Measurements from ENCODE around the gene KRTAP20-2. TPM values are rescaled to one million over a fixed set of nuclear protein-coding genes. Genes with fewer than 3 reads are reported as not detected.

KRTAP20-2 gene
- total and polyA plus RNA-seq, 9 donors: not detected

DNA sequence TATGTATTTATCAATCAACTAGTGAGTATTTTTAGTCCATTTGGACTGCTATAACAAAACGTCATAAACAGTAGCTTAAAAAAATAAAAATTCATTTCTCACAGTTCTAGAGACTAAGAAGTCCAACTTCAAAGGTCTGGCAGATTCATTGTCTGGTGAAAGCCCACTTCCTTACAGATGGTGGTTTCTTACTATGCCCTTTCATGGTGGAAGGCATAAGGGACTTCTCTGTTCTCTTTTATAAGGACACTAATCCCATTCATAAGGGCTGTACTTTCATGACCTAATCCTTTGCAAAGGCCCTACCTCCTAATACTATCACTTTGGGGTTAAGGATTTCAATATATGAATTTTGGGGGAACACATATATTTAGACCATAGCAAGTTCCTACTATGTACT lies 45.6 kb downstream of the KRTAP20-2 start:
- DNase-seq: no peak
- intact Hi-C loops (cut with DNase I): no loop called here
- H3K27ac ChIP-seq: no peak overlapping the region
- no peak overlapping the region for H3K4me3 ChIP-seq
- 30 to 38% (median 36%) methylated on average over 1 of the region's 1 CpG for WGBS, 3 donors
- H3K27me3 ChIP-seq: no peaks in the 10 kb centered on the region
- TF ChIP-seq EP300 (IDR thresholded peaks at IDR 0.05) (no peak), POLR2A (IDR thresholded peaks at IDR 0.05) (no peak)
- TF ChIP-seq, protein P1, sequence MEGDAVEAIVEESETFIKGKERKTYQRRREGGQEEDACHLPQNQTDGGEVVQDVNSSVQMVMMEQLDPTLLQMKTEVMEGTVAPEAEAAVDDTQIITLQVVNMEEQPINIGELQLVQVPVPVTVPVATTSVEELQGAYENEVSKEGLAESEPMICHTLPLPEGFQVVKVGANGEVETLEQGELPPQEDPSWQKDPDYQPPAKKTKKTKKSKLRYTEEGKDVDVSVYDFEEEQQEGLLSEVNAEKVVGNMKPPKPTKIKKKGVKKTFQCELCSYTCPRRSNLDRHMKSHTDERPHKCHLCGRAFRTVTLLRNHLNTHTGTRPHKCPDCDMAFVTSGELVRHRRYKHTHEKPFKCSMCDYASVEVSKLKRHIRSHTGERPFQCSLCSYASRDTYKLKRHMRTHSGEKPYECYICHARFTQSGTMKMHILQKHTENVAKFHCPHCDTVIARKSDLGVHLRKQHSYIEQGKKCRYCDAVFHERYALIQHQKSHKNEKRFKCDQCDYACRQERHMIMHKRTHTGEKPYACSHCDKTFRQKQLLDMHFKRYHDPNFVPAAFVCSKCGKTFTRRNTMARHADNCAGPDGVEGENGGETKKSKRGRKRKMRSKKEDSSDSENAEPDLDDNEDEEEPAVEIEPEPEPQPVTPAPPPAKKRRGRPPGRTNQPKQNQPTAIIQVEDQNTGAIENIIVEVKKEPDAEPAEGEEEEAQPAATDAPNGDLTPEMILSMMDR (IDR thresholded peaks at IDR 0.05): no peak
- no peaks in the 10 kb centered on the region for H3K9me3 ChIP-seq
- no peaks in the 10 kb centered on the region for H3K4me1 ChIP-seq (ENCODE audit: insufficient read depth)
- H3K36me3 ChIP-seq: no peaks in the 10 kb centered on the region

DNA sequence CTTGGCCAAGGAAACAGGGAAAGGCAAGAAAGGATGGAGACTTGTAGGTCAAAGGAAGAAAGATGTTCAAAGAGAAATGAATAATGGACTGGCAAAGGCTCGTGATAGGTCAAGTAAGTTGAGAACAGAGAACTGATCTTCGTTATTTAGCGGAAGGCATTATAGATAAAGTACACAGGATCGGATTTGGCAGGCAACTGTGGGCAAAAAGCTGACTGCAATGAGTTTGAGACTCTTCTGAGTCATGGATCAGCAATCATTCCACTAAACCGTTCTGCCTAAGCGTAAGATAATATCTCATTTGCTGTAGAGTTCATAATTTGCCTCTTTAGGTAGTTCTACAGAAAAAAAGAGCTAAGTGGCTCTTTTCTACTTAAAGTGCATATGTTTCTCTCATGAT lies 49.5 kb downstream of the KRTAP20-2 start:
- no peaks in the 10 kb centered on the region for H3K9me3 ChIP-seq
- intact Hi-C loops (cut with DNase I): no loop called here
- no peak for TF ChIP-seq POLR2A (IDR thresholded peaks at IDR 0.05)
- no peak for TF ChIP-seq EP300 (IDR thresholded peaks at IDR 0.05)
- TF ChIP-seq, protein P1 (IDR thresholded peaks at IDR 0.05): no peak
- no peaks in the 10 kb centered on the region for H3K36me3 ChIP-seq
- H3K27ac ChIP-seq: no peak overlapping the region
- 63 to 66% (median 65%) methylated on average over 6 of the region's 6 CpGs for WGBS, 3 donors
- no peaks in the 10 kb centered on the region for H3K27me3 ChIP-seq
- no peak overlapping the region for H3K4me3 ChIP-seq
- no peak for DNase-seq
- H3K4me1 ChIP-seq (ENCODE audit: insufficient read depth): no peaks in the 10 kb centered on the region

Small RNA genes lying within 50 kb of the gene (small RNA-seq; reads per million reads assigned to genes)
- not detected for gene KRTAP20-1
- gene KRTAP20-3: not detected
- not detected for gene KRTAP20-4
- gene KRTAP22-1: not detected
- gene KRTAP22-2: not detected

Other genes starting within 250 kb of the KRTAP20-2 start
- not detected for gene KRTAP13-1, start 239.2 kb upstream of the KRTAP20-2 start, total RNA-seq
- not detected for gene KRTAP13-1, start 239.2 kb upstream of the KRTAP20-2 start, polyA plus RNA-seq
- gene KRTAP13-3, start 209.3 kb upstream of the KRTAP20-2 start, total RNA-seq: not detected
- not detected for gene KRTAP13-3, start 209.3 kb upstream of the KRTAP20-2 start, polyA plus RNA-seq
- gene KRTAP13-4, start 205.0 kb upstream of the KRTAP20-2 start, total RNA-seq: not detected
- gene KRTAP13-4, start 205.0 kb upstream of the KRTAP20-2 start, polyA plus RNA-seq: not detected
- not detected for gene KRTAP15-1, start 194.9 kb upstream of the KRTAP20-2 start, total RNA-seq
- gene KRTAP15-1, start 194.9 kb upstream of the KRTAP20-2 start, polyA plus RNA-seq: not detected
- gene KRTAP19-1, start 154.8 kb upstream of the KRTAP20-2 start, total RNA-seq: not detected
- not detected for gene KRTAP19-1, start 154.8 kb upstream of the KRTAP20-2 start, polyA plus RNA-seq
- not detected for gene KRTAP19-2, start 147.8 kb upstream of the KRTAP20-2 start, total RNA-seq
- gene KRTAP19-2, start 147.8 kb upstream of the KRTAP20-2 start, polyA plus RNA-seq: not detected
- not detected for gene KRTAP19-3, start 143.2 kb upstream of the KRTAP20-2 start, total RNA-seq
- not detected for gene KRTAP19-3, start 143.2 kb upstream of the KRTAP20-2 start, polyA plus RNA-seq
- not detected for gene KRTAP19-4, start 138.0 kb upstream of the KRTAP20-2 start, total RNA-seq
- not detected for gene KRTAP19-4, start 138.0 kb upstream of the KRTAP20-2 start, polyA plus RNA-seq
- not detected for gene KRTAP19-5, start 133.1 kb upstream of the KRTAP20-2 start, total RNA-seq
- not detected for gene KRTAP19-5, start 133.1 kb upstream of the KRTAP20-2 start, polyA plus RNA-seq
- gene KRTAP19-6, start 93.3 kb upstream of the KRTAP20-2 start, total RNA-seq: not detected
- gene KRTAP19-6, start 93.3 kb upstream of the KRTAP20-2 start, polyA plus RNA-seq: not detected
- gene KRTAP19-7, start 73.9 kb upstream of the KRTAP20-2 start, total RNA-seq: not detected
- gene KRTAP19-7, start 73.9 kb upstream of the KRTAP20-2 start, polyA plus RNA-seq: not detected
- not detected for gene KRTAP22-2, start 44.8 kb upstream of the KRTAP20-2 start, total RNA-seq
- not detected for gene KRTAP22-2, start 44.8 kb upstream of the KRTAP20-2 start, polyA plus RNA-seq
- not detected for gene KRTAP6-3, start 42.8 kb upstream of the KRTAP20-2 start, total RNA-seq
- gene KRTAP6-3, start 42.8 kb upstream of the KRTAP20-2 start, polyA plus RNA-seq: not detected
- not detected for gene KRTAP6-2, start 36.3 kb upstream of the KRTAP20-2 start, total RNA-seq
- gene KRTAP6-2, start 36.3 kb upstream of the KRTAP20-2 start, polyA plus RNA-seq: not detected
- not detected for gene KRTAP22-1, start 34.1 kb upstream of the KRTAP20-2 start, total RNA-seq
- not detected for gene KRTAP22-1, start 34.1 kb upstream of the KRTAP20-2 start, polyA plus RNA-seq
- not detected for gene KRTAP6-1, start 21.3 kb upstream of the KRTAP20-2 start, total RNA-seq
- gene KRTAP6-1, start 21.3 kb upstream of the KRTAP20-2 start, polyA plus RNA-seq: not detected
- gene KRTAP20-1, start 18.8 kb upstream of the KRTAP20-2 start, total RNA-seq: not detected
- not detected for gene KRTAP20-1, start 18.8 kb upstream of the KRTAP20-2 start, polyA plus RNA-seq
- not detected for gene KRTAP20-4, start 14.6 kb upstream of the KRTAP20-2 start, total RNA-seq
- not detected for gene KRTAP20-4, start 14.6 kb upstream of the KRTAP20-2 start, polyA plus RNA-seq
- not detected for gene KRTAP20-3, start 7.7 kb downstream of the KRTAP20-2 start, total RNA-seq
- gene KRTAP20-3, start 7.7 kb downstream of the KRTAP20-2 start, polyA plus RNA-seq: not detected
- not detected for gene KRTAP21-3, start 83.6 kb downstream of the KRTAP20-2 start, total RNA-seq
- gene KRTAP21-3, start 83.6 kb downstream of the KRTAP20-2 start, polyA plus RNA-seq: not detected
- not detected for gene KRTAP21-2, start 112.1 kb downstream of the KRTAP20-2 start, total RNA-seq
- gene KRTAP21-2, start 112.1 kb downstream of the KRTAP20-2 start, polyA plus RNA-seq: not detected
- gene KRTAP21-1, start 120.2 kb downstream of the KRTAP20-2 start, total RNA-seq: not detected
- gene KRTAP21-1, start 120.2 kb downstream of the KRTAP20-2 start, polyA plus RNA-seq: not detected
- gene KRTAP8-1, start 178.1 kb downstream of the KRTAP20-2 start, total RNA-seq: not detected
- not detected for gene KRTAP8-1, start 178.1 kb downstream of the KRTAP20-2 start, polyA plus RNA-seq
- not detected for gene KRTAP7-1, start 194.6 kb downstream of the KRTAP20-2 start, total RNA-seq
- gene KRTAP7-1, start 194.6 kb downstream of the KRTAP20-2 start, polyA plus RNA-seq: not detected
- not detected for gene KRTAP11-1, start 246.4 kb downstream of the KRTAP20-2 start, total RNA-seq
- not detected for gene KRTAP11-1, start 246.4 kb downstream of the KRTAP20-2 start, polyA plus RNA-seq